C4-2B (cell line): ENCODE results near the gene RALA.

Experiments used
- H3K27ac ChIP-seq: fragments of 450-650 bp; 2 replicates; pipeline ENCODE4 v1.5.1; 2017
- ZFX ChIP-seq: fragments of 450-650 bp; IDR thresholded peaks from 2 replicates; pipeline ENCODE4 v1.6.1; 2017
- TF ChIP-seq, protein P1 (sequence below): fragments of 450-650 bp; conservative IDR thresholded peaks from 2 replicates; pipeline ENCODE4 v1.5.1; 2017; ENCODE audit warnings: mild to moderate bottlenecking

Gene RALA

DNA sequence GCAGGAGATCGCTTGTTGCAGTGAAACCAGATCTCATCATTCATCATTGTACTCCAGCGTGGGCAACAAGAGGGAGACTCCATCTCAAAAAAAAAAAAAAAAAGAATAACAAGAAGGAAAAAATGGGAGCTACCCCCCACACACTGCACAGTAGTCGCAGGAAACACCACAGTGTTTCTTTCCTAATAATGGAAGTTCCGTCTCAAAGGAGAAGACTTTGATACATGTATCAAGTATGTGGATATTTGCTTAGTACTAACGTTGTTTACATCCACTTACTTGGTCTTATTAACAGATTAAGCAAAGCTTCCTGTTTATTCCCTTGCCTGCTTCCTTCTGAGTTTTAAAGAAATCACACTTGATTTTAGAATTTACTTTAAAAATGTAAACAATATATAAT lies 35.0 kb upstream of the RALA start:
- H3K27ac ChIP-seq, result no peak overlapping the region
- no peak for TF ChIP-seq ZFX
- TF ChIP-seq, protein P1, sequence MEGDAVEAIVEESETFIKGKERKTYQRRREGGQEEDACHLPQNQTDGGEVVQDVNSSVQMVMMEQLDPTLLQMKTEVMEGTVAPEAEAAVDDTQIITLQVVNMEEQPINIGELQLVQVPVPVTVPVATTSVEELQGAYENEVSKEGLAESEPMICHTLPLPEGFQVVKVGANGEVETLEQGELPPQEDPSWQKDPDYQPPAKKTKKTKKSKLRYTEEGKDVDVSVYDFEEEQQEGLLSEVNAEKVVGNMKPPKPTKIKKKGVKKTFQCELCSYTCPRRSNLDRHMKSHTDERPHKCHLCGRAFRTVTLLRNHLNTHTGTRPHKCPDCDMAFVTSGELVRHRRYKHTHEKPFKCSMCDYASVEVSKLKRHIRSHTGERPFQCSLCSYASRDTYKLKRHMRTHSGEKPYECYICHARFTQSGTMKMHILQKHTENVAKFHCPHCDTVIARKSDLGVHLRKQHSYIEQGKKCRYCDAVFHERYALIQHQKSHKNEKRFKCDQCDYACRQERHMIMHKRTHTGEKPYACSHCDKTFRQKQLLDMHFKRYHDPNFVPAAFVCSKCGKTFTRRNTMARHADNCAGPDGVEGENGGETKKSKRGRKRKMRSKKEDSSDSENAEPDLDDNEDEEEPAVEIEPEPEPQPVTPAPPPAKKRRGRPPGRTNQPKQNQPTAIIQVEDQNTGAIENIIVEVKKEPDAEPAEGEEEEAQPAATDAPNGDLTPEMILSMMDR, result no peak

DNA sequence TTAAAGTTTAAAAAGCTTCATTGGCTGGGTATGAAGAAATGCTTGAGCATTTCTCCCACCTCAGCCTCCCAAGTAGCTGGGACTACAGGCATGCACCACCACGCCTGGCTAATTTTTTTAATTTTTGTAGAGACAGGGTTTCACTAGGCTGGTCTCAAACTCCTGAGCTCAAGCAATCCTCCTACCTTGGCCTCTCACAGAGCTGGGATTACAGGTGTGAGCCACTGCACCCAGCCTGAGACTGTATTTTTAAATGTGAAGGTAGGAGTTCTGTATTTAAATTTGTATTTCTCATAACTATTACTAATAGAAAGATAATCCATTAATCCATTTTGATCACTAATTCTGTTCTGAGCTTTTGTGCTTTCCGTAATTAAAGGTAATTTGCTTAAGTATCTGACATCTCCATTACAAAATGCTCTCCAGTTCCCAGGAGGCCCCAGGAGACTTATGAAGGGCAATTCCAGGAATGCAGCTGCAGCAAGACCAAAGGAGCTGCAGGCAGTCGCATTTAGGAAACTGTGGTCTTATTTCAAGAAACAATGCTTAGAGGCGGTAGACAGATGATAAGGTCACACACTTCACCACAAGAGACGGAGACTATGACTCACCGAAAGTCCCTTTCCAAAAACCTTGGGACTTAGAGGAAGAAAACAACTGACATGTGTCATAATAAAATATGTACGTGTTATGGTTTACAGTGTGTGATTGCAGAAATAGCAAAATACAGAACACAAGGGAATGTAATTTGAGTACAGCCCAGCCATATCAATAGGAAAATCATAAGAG lies 33.9 kb upstream of the RALA start:
- H3K27ac ChIP-seq, result no peak overlapping the region

DNA sequence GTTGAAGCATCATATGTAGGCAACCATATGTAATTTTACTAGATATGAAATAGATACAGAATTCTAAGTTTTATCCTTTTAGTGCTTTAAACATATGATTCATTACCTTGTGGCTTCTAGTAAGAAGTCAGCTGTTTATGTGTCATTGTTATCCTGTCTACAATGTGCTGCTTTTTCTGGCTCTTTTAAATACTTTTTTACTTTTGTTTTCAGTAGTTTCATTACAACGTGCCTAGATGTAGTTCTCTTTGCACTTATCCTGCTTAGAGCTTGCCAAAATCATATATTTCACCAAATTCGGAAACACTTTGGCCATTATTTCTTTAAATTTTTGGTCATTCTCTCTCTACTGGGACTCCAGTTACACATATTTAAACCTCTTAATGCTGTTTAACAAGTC lies 30.8 kb upstream of the RALA start:
- TF ChIP-seq, protein P1, result no peak
- no peak for TF ChIP-seq ZFX
- H3K27ac ChIP-seq, result no peak overlapping the region

More for the DNA sequence above, 33.9 kb upstream of the RALA start:
- TF ChIP-seq, protein P1, result no peak
- TF ChIP-seq ZFX, result no peak

DNA sequence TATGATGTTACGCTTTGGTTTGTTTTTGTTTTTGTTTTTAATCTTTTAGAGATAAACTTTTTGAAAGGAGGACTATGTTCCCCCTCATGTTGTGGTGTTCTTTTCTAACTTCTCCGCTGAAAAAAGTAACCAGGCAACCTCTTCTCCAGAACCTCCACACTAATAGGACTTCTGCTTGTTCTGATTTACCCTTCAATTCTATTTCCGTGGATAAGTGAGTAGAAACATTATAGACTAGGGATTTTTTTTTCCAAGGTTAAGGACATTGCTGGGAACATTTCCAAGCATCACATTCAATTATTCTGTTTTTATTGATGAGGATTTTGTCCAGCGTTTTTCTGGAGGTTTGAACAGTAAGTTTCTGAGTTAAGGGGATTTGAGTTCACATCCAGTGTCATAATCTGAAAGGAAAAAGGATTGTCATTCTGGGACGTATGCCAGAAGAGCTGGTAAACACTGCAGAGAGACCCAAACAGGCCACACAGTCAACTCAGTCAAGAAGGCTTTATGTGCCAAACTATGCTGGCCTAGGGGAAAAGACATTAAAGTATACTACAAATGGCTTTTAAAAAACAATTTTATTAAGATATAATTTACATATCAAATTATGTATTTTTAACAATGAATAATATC lies 28.3 kb upstream of the RALA start:
- TF ChIP-seq, protein P1, result no peak
- no peak for TF ChIP-seq ZFX
- H3K27ac ChIP-seq, result no peak overlapping the region

DNA sequence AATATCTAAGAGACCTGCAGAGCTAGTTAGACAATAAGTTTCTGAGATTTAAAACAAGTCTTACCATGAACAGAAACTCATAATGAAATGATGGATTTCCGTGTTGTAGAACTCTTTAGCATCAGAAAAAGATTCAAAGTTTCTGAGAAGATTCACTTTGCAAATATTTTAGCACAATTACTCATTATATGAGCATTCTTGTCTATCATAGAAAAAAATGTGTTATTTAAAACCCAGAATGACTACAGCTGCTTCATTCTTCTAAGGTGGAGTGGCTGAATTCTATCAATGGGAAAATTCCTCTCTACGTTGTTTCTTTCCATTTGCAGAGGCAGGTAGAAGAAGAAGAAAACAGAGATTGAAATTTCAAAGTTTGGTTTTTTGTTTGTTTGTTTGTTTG lies 21.0 kb upstream of the RALA start:
- TF ChIP-seq, protein P1, result no peak
- TF ChIP-seq ZFX, result no peak
- no peak overlapping the region for H3K27ac ChIP-seq

DNA sequence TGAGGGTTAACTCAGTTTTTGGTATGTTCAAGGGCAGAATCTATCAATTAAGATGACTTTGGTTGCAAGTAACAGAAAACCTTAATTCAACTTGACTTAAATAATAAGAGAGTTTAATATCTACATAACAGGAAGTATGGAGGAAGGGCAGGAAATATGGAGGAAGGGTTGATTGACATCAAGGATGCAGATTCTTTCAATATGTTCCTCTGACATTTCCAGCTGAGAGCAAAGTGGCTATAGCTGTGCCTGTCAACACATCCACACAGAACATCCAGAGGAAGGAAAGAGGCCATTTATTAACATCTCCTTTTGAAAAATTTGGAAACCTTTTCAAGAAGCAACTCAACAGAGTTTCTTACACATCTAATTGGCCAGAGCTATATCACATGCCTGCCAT lies 19.4 kb upstream of the RALA start:
- no peak overlapping the region for H3K27ac ChIP-seq
- TF ChIP-seq, protein P1, result no peak

DNA sequence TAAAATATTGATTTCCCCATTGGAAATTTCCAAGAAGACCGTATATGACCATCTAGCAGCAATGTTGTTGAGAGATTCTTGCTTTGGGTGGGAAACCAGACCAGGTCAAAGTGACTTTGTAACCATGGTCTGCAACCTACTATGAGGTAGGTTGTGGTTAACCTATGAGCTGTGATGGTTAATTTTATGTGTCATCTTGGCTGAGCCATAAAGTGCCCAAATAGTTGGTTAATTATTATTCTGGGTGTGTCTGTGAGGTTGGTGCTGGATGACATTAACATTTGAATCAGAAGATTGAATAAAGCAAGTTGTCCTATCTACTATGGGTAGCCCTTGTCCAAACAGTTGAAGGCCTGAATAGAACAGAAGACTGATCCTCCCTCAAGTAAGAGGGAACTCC lies 18.3 kb upstream of the RALA start:
- TF ChIP-seq ZFX, result no peak
- TF ChIP-seq, protein P1, result no peak
- no peak overlapping the region for H3K27ac ChIP-seq
